ENCODE measurements around the gene RPS21. TPM values are rescaled to one million over a fixed set of nuclear protein-coding genes. Genes with fewer than 3 reads are reported as not detected.

RPS21 gene
- total RNA-seq, 1 experiment from 2014 or later: 2,488 TPM

GRCh38 chr20:62405981-62406513, 19.1 kb downstream of the RPS21 start:
- intact Hi-C loops (cut with micrococcal nuclease): no loop called here
- no peaks in the 10 kb centered on the region for H3K27me3 ChIP-seq (ENCODE audit: insufficient read depth, low read length)
- ATAC-seq (no peak), DNase-seq (ENCODE audit: low read depth, low spot score) (no peak)
- peaks cover 29 to 40% of the 10 kb centered on the region in 2 experiments for H3K4me1 ChIP-seq (ENCODE audit: control insufficient read depth in 1 of 2, insufficient read depth in 2 of 2, low read length in 2 of 2)
- CTCF ChIA-PET: no interaction called here
- H3K9me2 ChIP-seq (ENCODE audit: insufficient read depth): no peaks in the 10 kb centered on the region
- TF ChIP-seq SRF (IDR thresholded peaks at IDR 0.05; ENCODE audit: low read depth): no peak
- no peak for TF ChIP-seq EZH2 (IDR thresholded peaks at IDR 0.05)
- TF ChIP-seq ZNF274 (IDR thresholded peaks at IDR 0.05; ENCODE audit: low read depth, low read length): no peak
- TF ChIP-seq SIN3A (IDR thresholded peaks at IDR 0.05; ENCODE audit: low read depth): no peak
- H4K20me1 ChIP-seq (ENCODE audit: insufficient read depth): no peaks in the 10 kb centered on the region
- H3K36me3 ChIP-seq (ENCODE audit: control insufficient read depth in 1 of 2, insufficient read depth in 2 of 2, low read length in 2 of 2): no peaks in the 10 kb centered on the region
- peaks cover 16% of the 10 kb centered on the region for H3K79me2 ChIP-seq (ENCODE audit: insufficient read depth, low read length)
- H3K4me2 ChIP-seq (ENCODE audit: low read length): peak overlapping the region; percentile 96
- H3K9me3 ChIP-seq (ENCODE audit: control insufficient read depth in 1 of 2, insufficient read depth in 1 of 2, low read depth in 1 of 2, low read length in 2 of 2): no peaks in the 10 kb centered on the region
- H3K9ac ChIP-seq (ENCODE audit: low read length): peak overlapping the region; percentile 70
- H2AFZ ChIP-seq (ENCODE audit: low read depth, low read length, poor library complexity, severe bottlenecking): no peak overlapping the region
- TSS peak; percentile 29 for BruUV-seq (replicated peaks)
- H3K4me3 ChIP-seq (replicated peaks in 1 of 2; ENCODE audit: low read depth in 1 of 2, low read length in 2 of 2): peak overlapping the region; percentile 77 to 81
- RAD21 ChIA-PET (ENCODE audit: low non-redundant PET in 1 of 2, low total read pairs in 2 of 2, uncharacterized antibody in 2 of 2, unreplicated experiment in 2 of 2): no interaction called here
- POLR2A ChIA-PET: no interaction called here
- H3K27ac ChIP-seq (ENCODE audit: low read depth, low read length): peak overlapping the region; percentile 72; the same call in 1 of the 2 replicates

GRCh38 chr20:62406635-62407176, 19.8 kb downstream of the RPS21 start:
- peak overlapping the region; percentile 96 for H3K4me2 ChIP-seq (ENCODE audit: low read length)
- peak overlapping the region; percentile 72; the same call in 1 of the 2 replicates for H3K27ac ChIP-seq (ENCODE audit: low read depth, low read length)
- H3K4me3 ChIP-seq (replicated peaks in 1 of 2; ENCODE audit: low read depth in 1 of 2, low read length in 2 of 2): peak overlapping the region; percentile 77 to 81
- no peak overlapping the region for H2AFZ ChIP-seq (ENCODE audit: low read depth, low read length, poor library complexity, severe bottlenecking)
- no peaks in the 10 kb centered on the region for H3K9me3 ChIP-seq (ENCODE audit: control insufficient read depth in 1 of 2, insufficient read depth in 1 of 2, low read depth in 1 of 2, low read length in 2 of 2)
- H3K27me3 ChIP-seq (ENCODE audit: insufficient read depth, low read length): no peaks in the 10 kb centered on the region
- H3K4me1 ChIP-seq (ENCODE audit: control insufficient read depth in 1 of 2, insufficient read depth in 2 of 2, low read length in 2 of 2): peaks cover 29 to 40% of the 10 kb centered on the region in 2 experiments
- no peaks in the 10 kb centered on the region for H3K36me3 ChIP-seq (ENCODE audit: control insufficient read depth in 1 of 2, insufficient read depth in 2 of 2, low read length in 2 of 2)
- no peaks in the 10 kb centered on the region for H4K20me1 ChIP-seq (ENCODE audit: insufficient read depth)
- no peak for TF ChIP-seq JUND (IDR thresholded peaks at IDR 0.05)
- peak; percentile 66; the same call in 1 of the 2 replicates for TF ChIP-seq ZFX (IDR thresholded peaks at IDR 0.05)
- ATAC-seq (peak; percentile 2), DNase-seq (ENCODE audit: low read depth, low spot score) (no peak)
- CTCF ChIA-PET: interaction anchor here (1.2 kb wide), 1 partner anchor 210 kb away, joined by 3 read pairs; no protein-coding TSS in a partner anchor
- H3K79me2 ChIP-seq (ENCODE audit: insufficient read depth, low read length): peaks cover 16% of the 10 kb centered on the region
- BruUV-seq (replicated peaks): no TSS peak
- H3K9me2 ChIP-seq (ENCODE audit: insufficient read depth): no peaks in the 10 kb centered on the region
- H3K9ac ChIP-seq (ENCODE audit: low read length): peak overlapping the region; percentile 70
- POLR2A ChIA-PET: no interaction called here
- RAD21 ChIA-PET (ENCODE audit: low non-redundant PET in 1 of 2, low total read pairs in 2 of 2, uncharacterized antibody in 2 of 2, unreplicated experiment in 2 of 2): no interaction called here
- intact Hi-C loops (cut with micrococcal nuclease): no loop called here

All from HCT116 (cell line).